ENCODE measurements around the gene CAMK2D.
"Not testable (repeated sequence)": the region's sequence is repeated elsewhere in the genome, so short reads cannot be mapped to it uniquely, and the experiment has no call there.

Gene CAMK2D

DNA sequence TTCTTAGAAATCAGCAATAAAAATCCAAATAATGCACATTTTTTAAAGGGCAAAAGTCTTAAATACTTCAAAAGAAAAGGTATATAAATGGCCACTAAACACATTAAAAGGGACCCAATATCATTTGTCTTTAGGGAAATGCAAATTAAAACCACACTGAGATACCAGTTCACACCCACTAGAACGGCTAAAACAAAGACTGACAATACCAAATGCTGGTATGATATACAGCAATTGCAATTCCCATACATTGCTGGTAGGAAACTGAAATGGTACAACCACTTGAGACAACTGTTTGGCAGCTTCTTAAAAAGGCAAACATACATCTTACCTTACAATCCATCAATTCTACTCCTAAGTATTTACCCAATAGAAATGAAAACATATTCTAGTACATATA is 33.7 kb downstream of the CAMK2D start:
- no peak for DNase-seq

DNA sequence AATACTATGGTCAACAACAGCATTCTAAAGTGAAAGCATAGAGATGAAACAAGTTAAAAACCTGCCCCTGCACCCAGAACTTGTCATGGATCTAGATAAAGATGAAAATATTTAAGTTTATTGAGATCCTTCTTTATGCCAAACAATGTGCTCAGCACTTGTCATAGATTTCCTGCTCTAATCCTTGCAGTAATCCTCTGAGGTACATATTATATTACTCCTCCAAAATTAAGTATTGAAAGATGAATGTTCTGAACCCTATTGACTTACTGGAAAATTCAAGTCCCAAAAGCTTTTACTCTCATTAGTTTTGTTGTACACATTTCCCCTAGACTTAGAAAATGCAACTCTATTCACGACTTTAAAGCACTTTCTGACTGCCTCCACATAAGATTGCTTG is 35.6 kb downstream of the CAMK2D start:
- no peak for DNase-seq

DNA sequence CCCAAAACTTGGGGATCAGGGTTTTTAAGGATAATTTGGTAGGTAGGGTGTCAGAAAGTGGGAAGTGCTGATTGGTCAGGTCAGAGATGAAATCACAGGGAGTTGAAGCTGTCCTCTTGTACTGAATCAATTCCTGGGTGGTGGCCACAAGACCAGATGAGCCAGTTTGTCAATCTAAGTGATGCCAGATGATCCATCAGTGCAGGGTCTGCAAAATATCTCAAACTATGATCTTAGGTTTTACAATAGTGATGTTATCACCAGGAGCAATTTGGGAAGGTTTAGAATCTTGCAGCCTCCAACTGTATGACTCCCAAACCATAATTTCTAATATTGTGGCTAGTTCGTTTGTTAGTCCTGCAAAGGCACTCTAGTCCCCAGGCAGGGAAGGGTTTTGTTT is 43.3 kb downstream of the CAMK2D start:
- DNase-seq = no peak

DNA sequence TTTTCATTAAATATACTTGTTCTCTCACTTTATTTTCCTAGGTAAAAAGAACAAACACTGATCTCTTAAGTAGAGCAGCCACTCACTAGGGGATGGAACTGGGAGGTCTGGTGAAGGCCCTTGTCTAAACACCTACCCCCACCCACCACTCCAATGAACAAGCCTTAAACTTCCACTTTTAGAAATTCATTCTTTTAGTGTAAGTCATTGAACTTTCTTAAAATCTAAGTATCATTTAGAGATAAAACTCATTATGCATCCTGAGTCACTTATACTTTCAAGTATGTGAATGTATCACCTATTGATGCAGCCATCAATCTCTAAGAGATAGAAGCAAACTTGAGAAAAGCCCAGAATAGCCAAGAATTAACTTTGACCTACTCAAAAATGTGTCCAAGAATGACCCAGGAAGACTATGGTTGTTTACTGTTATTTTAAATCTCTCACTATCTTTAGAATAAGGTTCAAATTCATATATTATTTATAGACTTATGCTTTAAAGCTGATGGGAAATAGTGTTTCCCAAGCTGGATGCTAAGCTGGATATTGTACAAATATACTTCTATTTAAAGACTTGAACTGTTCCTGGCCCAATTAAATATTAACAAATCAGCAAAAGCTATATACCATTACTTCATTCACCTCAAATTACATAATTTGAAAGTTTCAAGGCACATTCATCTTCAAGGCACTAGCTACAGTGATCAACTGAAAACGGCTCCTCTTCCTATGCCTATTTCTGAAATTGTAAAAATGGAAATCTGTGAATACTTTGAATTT is 49.5 kb downstream of the CAMK2D start:
- no peak for DNase-seq

DNA sequence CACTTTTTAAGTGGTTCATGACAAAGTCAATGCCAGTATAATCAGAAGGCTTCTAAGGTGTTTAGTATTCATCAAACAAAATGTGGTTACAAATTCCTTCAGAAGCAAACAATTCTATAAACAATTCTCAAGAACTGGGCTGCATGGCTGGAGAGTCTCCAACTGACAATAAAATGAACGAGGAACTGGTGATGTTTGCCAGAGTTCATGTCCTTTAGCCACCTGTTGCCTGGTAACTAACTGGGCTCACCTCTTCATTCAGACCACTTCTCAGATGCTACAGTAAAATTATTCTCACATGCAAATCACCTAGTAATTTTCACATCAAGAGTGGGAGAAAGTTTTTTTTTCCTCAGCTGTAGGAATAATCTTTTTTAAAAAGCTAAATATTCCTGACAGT is 53.3 kb downstream of the CAMK2D start:
- no peak for DNase-seq

DNA sequence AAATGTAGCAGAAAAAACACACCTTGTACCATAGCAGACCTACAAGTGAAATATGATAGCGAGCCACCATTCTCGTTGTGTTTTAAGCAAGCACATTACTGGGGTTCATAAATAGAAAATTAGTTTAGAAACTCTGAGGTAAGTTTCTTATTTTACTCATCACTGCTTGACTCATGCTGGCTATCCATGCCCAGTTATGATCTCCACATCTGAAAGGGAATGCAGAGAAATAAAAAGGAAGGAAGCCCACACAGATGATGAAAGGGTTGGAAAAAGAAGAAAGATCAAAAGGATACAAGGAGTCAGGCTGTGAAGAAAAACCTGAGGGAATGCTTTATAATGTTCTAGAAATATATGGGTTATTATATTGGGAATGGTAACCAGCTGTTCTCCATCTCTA is 54.5 kb downstream of the CAMK2D start:
- DNase-seq = no peak

DNA sequence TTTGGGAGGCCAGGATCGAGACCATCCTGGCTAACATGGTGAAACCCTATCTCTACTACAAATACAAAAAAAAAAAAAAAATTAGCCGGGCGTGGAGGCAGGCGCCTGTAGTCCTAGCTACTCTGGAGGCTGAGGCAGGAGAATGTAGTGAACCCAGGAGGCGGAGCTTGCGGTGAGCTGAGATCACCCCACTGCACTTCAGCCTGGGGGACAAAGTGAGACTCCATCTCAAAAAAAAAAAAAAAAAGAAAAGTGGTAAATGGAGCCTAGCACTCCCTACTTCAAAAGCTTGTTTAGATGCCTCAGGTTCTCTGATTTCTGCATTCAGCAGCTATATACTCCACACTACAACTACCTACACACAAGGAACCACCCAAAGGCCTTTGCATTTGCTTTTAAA is 56.4 kb downstream of the CAMK2D start:
- not testable (repeated sequence) for DNase-seq

DNA sequence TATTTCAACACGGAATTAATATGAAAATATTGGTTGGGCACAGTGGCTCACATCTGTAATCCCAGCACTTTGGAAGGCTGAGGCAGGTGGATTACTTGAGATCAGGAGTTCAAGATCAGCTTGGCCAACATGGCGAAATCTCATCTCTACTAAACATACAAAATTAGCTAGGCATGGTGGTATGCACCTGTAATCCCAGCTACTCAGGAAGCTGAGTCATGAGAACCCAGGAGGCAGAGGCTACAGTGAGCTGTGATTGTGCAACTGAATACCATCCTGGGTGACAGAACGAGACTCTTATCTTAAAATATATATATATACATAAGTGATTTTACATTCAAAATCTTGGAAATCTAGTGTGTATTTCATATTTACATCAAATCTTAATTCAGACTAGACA is 58.9 kb downstream of the CAMK2D start:
- not testable (repeated sequence) for DNase-seq

DNA sequence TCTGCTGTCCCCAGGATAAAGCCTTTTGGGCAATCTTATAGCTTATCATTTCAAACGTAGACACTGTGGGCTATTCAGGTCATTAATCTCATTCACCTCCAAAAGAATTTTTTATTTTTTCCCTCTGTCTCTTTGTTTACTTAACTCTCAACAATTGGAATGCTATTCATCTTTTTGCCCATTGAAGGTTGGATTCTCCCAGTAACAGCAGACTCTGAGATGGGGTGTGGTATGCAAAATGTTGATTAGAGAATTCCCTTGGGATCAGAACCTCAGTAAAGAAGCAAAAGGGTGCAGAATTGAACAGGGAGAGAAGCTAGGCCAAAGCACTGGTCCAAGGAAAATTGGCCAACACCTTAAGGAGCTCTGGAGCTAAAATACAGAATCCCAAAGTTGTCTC is 60.4 kb downstream of the CAMK2D start:
- DNase-seq = no peak

DNA sequence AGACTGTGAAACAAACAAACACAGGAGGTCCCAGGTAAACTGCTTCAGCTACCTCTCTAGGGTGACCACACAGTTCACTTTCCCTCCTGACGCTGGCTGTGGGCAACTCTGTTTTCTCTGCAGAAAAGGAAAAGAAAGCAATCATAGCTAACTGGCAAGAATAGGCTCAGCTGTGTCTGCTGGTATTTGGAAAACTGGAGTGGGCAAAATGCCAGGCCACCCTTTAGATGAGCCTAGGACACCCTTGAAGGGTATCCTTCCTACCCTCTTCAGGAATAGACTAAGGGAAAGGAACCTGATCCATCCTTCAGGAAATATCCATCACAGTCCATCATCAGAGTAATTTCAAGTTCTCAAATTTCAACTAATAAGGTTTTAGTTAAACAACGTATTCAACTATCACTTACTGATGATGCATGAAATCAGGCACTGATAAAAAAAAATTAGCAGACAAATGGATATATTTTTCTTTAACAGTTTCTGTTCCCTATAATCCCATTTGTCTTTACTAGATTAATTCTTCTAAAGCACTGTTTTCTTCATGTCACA is 60.9 kb downstream of the CAMK2D start:
- DNase-seq = no peak

DNA sequence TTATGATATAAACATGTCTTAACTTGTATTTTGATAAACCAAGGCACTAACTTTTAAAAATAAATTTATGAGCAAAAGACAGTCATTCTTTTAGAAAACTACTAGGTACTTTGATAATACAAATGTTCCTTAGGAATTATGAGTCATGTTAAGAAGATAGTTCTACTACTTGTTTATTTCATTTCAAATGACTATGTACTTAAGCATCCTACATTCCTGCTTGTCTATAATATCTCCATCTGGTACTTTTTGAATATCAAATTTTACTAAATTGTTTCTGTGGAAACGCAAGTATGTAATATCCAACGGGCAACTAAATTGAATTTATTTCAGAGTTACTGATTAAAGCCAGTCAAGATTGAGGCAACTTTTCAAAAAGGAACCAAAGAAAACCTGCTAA is 61.8 kb downstream of the CAMK2D start:
- no peak for DNase-seq

DNA sequence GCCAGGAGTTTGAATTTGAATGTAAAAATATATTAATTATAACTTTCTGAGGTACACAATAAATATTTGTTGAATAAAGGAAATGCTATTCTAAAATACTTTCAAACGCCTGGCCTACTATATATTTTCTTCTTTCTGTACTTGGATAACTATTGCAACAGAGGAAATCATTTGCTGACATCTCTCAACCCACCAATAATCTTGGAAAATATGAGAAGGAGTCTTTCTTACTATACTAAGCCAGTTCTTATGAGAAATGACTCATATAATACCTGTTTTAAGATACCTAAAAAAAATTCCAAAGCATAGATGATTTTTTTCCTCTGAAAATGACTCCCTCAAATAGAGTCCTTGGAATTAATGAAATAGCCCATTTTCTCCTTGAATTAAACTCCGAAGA is 64.1 kb downstream of the CAMK2D start:
- no peak for DNase-seq

DNA sequence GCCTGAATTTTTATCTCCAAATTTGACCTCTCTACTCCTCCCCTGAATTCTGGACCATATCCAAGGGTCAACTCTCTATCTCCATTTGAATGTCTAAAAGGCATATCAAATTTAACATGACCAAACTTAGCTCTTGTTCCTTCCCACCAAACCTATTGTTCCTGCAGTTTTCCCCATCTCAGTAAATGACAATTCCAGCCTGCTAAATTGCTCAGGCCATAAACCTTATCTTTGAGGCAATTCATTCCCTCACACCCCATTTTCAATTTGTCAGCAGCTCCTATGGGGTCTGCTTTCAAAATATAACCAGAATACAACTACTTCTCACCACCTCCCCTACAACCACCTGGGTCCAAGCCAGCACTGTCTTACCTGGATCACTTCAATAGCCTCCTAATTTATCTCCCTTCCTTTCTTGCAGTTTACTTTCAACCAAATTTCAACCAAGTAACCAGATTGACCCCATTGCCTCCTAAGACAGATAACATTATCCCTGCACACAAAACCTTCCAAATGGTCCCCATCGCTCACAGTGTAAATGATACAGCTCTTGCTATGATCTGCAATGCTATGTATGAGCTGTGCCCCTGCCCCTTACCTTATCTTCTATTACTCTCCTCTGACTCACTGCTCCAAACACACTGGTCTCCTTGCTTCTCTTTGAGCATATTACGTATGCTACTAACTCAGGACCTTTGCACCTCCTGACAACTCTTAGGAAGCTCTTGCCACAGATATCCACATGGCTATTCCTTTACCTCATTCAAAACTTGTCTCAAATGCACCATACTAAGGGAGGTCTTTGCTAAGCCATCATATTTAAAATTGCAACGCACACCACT is 66.0 kb downstream of the CAMK2D start:
- no peak for DNase-seq

DNA sequence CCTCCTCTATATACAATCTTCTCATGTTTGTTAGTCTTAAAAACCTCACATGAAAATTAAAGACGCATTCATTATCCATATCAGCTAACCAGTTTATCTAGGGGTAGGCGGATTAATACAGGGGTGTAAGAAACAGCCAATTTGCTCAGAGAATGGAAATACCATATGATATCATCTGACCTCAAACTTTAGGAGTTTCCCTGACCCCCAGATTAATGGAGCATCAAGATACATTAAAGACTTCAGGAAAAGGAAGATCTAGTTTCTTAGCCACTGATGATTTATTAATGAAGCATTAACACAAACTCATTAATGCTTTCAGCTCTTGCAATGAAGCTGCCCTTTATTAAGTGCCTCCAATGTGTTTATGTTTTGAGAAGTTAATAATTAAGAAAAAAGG is 67.5 kb downstream of the CAMK2D start:
- DNase-seq = no peak

DNA sequence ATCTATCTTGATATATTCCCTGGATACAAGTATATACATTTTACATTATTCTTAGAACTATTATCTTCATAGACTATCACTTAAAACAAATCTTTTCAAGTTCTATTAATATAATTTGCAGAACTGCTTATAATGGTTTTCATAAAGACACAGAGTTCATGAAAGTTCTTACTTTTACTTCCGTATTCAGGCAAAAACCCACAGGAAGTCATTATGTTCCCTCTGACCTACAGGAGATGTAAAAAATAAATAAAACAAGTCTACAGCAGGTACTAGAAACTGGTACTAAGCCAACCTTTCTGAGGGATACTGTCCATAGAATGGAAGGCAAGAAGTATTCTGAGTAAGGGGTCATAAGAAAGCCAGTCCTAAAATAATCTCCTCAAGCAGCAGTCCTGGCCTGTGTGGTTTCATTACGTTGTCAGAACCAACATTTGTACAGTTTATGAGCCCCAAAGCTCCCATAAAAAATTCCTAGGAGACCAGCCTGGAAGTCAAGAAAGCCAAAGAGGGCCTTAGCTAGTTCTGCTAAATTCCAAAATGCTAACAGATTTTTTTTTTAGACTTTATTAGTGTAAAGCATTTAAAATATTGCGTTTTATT is 68.6 kb downstream of the CAMK2D start:
- no peak for DNase-seq

DNA sequence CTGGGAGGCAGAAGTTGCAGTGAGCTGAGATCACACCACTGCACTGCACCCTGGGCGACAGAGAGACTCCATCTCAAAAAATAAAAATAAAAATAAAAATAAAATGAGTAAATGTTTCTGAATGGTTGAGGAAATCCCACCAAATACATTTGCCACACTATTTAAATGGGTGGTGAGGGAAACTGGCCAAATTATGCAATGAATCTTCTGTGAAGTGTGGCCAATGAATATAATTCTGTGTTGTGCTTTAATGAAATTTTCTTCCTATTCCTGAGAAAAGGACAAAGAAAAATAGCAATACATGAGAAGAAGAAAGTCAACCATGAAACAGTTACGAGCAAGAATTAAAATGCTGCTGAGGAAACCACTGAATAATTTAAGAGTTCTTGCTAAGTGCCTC is 69.9 kb downstream of the CAMK2D start:
- DNase-seq = no peak

DNA sequence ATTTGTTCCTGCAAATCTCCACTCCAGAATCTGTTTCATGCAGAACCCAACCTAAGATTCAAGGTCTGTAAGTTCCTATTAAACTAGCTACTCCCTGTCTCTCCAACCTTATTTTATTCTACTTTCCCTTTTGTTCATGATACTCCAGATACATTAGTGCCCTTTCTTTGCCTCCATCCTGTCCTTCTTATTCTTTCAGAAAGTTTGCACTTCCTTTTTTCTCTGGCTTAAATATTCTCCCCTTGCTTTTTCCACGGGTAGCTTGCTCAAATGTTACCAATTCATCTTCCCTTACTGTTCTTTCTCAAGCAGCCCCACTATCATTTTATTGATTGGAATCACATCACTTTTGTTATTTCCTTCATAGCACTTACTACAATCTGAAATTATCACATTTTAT is 72.1 kb downstream of the CAMK2D start:
- DNase-seq = no peak

DNA sequence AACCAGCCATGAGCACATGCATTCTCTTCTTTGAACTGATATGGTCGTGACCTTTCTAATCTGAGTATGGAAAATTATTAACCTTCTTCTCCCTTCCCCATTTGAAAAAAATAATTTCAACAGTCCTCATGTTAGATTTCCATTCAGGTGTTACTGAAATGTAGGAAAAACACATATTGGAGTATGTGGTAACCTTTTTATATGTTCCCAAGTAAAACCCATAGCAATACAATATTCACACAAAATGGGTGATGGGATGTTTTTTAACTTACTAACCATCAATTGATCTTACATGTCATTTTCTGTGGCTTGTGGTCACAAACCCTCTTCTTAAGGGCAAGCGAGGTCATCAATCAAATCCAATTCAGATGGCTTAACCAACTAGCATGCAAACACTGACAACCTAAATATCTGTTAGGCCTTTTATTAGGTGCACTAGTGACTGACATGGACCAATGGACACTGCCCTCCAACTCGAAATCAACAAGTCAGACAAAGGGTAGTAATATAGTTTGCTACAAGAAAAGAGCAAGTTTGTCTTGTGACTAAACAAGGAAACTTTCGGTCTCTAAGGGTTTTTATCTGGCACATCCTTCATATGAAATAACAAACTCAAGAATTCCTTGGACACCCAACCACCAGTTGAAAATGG is 74.3 kb downstream of the CAMK2D start:
- DNase-seq = no peak

DNA sequence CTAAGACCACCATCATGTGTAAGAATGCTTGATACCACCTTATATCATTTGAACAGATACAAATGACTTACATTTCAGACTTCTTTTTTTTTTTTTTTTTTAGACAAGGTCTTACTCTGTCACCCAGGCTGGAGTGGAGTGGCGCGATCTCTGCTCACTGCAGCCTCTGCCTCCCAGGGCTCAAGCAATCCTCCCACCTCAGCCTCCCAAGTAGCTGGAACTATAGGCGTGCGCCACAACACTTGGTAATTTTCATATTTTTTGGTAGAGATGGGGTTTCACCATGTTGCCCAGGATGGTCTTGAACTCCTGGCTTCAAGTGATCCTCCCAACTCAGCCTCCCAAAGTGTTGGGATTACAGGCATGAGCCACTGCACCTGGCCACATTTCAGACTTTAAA is 76.4 kb downstream of the CAMK2D start:
- DNase-seq = not testable (repeated sequence)

DNA sequence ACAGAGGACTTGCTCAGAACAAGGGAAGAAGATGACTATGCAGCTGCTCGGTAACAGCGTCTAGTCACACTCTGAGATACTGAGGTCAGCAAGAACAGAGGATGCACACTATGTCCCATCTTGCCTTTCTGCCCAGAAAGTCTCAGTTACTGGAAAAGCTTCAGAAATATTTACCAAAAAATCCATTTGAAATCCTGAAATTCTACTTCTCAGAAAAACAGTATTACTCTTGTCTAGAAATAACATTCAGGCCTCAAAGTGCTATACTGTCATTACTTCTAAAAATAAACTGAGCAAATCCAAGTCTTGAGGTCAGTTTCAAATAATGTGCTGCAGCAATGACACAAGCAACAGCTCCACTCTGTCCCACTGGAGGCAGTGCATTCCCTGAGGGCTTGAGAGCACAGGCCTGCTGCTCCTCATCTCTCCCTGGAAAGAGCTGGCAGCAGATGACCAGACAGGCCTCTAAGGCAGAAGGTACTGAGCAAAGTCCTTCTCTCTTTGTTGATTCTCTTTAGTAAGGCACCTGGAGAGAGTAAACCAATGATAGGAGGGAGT is 76.9 kb downstream of the CAMK2D start:
- DNase-seq = no peak

DNA sequence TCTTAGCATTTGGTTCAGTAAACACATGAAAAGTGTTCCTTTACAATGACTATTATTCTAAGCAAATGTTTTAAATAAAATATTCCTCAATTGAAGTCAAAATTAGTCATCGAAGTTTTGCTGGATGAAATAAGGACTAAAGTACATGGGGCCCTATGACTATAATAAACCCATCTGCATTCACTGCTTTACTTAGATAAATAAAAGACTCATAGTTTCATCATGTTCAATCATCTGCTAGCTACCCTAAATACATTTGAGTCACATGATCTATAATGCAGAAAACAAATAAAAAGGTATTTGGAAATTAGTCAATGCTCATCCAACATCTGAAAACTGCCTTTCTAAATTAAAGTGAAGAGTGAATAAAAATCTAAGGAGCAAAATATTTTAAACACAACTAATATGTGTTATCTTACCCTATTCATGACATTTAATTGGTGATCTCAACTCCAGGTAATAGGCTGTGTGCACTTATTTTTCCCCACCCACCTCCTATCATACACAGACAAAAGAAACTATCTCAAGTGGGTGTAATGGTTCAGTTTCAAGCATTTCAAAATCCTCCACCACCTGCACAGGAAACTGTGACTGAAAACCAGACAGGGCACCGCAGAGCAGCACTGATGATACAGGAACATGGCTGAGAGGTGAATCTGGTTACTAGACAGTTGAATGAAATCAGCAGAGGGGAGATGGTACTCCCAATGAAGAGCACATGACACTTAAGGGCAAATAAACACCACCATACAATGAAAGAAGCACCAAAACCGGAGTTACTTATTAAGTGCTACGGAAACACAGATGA is 78.6 kb downstream of the CAMK2D start:
- DNase-seq = no peak

DNA sequence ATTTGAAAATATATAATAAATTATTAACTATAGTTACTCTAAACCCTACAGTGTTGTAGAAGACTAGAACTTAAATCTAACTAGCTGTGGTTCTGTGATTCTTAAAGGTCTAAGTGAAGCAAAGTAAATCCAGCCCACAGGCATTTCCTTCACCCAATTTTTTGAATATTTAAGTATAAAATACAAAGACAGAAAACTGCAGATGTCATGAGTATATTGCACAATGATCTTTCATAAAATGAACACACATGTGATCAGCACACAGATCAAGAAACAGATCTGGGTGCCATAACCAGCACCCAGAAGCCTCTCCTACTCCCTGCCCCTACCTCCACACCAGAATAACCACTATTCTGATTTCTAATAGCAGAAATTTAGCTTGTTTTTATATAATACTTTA is 82.9 kb downstream of the CAMK2D start:
- no peak for DNase-seq
